Panc1 (cell line): Measurements from ENCODE around the gene MTURN.

ENCODE experiments used
- POLR2AphosphoS5 ChIP-seq: IDR thresholded peaks from 2 replicates; pipeline ENCODE4 v1.6.1; 2012; ENCODE audit warnings: mild to moderate bottlenecking, low read depth, low read length, moderate library complexity
- TF ChIP-seq, protein P1 (sequence below): fragments of 450-650 bp; IDR thresholded peaks from 2 replicates; pipeline ENCODE4 v1.5.1; 2017; ENCODE audit warnings: mild to moderate bottlenecking
- TF ChIP-seq, protein P2 (sequence below), 2 experiments: IDR thresholded peaks; 2 replicates each; pipeline ENCODE4 v1.6.1; 2011 to 2012; ENCODE audit warnings: low read depth in 2 of 2, control low read depth in 1 of 2, low read length in 1 of 2, mild to moderate bottlenecking in 1 of 2, moderate library complexity in 1 of 2; ENCODE audit not compliant: insufficient read depth in 1 of 2

DNA sequence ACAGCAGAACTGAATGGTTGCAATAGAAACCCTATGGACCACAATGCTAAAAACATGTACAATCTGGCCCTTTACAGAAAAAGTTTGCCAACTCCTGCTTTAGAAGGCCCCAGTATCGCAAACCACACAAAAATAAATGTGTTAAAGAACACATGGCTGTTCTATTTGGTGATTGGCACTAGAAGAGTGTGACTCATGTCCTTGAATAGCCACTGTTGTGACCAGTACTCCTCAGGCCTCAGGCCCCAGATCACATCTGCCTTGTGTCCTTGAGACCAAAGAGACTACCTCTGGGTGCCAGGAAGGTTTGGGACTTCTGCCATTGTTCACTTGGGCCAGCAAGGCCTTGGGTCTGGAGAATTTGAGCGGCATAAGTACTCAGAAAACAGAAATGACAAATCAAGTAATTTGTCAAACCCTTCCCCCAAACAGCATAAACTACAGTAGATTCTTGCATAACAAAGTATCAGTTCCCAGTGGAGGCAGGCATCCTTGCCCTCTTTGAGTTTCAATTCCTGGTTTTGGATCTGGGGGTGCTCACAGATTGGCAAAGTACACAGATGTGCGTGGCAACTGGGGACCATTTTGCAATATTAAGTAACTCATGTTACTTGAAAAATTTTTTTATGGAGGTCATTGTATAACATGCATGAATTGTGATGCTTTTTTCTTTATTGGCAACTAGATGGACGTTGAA, 50.2 kb downstream of the MTURN start:
- TF ChIP-seq, protein P1, sequence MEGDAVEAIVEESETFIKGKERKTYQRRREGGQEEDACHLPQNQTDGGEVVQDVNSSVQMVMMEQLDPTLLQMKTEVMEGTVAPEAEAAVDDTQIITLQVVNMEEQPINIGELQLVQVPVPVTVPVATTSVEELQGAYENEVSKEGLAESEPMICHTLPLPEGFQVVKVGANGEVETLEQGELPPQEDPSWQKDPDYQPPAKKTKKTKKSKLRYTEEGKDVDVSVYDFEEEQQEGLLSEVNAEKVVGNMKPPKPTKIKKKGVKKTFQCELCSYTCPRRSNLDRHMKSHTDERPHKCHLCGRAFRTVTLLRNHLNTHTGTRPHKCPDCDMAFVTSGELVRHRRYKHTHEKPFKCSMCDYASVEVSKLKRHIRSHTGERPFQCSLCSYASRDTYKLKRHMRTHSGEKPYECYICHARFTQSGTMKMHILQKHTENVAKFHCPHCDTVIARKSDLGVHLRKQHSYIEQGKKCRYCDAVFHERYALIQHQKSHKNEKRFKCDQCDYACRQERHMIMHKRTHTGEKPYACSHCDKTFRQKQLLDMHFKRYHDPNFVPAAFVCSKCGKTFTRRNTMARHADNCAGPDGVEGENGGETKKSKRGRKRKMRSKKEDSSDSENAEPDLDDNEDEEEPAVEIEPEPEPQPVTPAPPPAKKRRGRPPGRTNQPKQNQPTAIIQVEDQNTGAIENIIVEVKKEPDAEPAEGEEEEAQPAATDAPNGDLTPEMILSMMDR, result no peak
- TF ChIP-seq, protein P2, sequence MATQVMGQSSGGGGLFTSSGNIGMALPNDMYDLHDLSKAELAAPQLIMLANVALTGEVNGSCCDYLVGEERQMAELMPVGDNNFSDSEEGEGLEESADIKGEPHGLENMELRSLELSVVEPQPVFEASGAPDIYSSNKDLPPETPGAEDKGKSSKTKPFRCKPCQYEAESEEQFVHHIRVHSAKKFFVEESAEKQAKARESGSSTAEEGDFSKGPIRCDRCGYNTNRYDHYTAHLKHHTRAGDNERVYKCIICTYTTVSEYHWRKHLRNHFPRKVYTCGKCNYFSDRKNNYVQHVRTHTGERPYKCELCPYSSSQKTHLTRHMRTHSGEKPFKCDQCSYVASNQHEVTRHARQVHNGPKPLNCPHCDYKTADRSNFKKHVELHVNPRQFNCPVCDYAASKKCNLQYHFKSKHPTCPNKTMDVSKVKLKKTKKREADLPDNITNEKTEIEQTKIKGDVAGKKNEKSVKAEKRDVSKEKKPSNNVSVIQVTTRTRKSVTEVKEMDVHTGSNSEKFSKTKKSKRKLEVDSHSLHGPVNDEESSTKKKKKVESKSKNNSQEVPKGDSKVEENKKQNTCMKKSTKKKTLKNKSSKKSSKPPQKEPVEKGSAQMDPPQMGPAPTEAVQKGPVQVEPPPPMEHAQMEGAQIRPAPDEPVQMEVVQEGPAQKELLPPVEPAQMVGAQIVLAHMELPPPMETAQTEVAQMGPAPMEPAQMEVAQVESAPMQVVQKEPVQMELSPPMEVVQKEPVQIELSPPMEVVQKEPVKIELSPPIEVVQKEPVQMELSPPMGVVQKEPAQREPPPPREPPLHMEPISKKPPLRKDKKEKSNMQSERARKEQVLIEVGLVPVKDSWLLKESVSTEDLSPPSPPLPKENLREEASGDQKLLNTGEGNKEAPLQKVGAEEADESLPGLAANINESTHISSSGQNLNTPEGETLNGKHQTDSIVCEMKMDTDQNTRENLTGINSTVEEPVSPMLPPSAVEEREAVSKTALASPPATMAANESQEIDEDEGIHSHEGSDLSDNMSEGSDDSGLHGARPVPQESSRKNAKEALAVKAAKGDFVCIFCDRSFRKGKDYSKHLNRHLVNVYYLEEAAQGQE (IDR thresholded peaks at IDR 0.05; ENCODE audit: insufficient read depth in 1 of 2, low read depth in 2 of 2, low read length in 1 of 2), result no peak
- TF ChIP-seq POLR2AphosphoS5, result no peak
